ENCODE results near the gene GUCY1B1.

DNA sequence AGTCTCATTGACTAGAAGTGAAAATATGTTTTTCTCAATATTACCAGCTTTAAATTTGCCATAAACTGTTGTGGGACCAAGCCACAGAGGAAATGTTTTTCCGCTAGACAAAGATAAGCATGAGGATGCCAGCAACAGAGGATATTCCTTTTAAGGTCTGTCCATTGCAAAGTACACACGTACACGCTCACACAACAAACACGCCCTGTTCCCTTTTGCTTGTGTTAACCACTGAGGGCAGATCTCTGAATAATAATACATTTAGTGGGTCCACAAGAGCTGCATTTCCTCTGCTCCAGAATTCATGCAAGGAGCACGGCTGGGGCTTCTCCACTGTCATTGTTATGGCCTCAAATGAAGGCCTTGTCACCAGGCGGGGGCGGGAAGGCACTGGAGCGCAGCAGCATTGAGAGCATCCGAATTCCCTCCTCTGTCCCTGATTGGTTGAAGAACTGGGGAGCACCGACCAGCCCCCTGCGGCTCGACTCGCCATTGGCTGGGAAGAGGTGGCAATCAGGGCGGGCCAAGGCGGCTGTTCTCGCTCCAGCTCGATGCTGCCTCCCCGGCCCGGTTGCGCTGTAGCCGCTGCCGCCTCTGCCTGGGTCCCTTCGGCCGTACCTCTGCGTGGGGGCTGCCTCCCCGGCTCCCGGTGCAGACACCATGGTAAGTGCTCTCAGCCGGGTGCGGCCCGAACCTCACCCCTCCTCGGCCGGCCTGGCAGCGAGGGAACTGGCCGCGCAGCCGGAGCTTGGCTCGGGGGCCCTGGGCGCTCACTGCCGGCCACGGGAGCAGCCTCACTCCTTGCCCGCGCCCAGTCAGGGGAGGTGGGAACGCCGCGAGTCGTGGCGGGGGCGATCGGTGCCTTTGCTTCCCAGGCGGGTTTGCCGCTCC lies at the start of gene GUCY1B1:
- TF ChIP-seq GATA2 (IDR thresholded peaks at IDR 0.05; ENCODE audit: low read depth, low read length) (no peak), GATA3 (IDR thresholded peaks at IDR 0.05; ENCODE audit: low read depth, low read length) (no peak)
